NCI-H774 (cell line): ENCODE results near the gene GJA4.

Source experiments
- DNase-seq: peaks from one replicate; lab custom pipeline; 2025; lab: John Stamatoyannopoulos, UW

GJA4 gene

GRCh38 chr1:34839526-34840305 is 46.9 kb downstream of the GJA4 start:
- DNase-seq: no peak

- DNase-seq: no peak
Observed at GRCh38 chr1:34840426-34840825, 47.6 kb downstream of the GJA4 start.

GRCh38 chr1:34842073-34842472 is 49.3 kb downstream of the GJA4 start:
- no peak for DNase-seq

GRCh38 chr1:34842952-34843371 is 50.2 kb downstream of the GJA4 start:
- DNase-seq: no peak

- no peak for DNase-seq
Observed at GRCh38 chr1:34843392-34844251, 50.8 kb downstream of the GJA4 start.

GRCh38 chr1:34844252-34844634 is 51.4 kb downstream of the GJA4 start:
- peak; percentile 65 for DNase-seq
